ENCODE data around the gene QRSL1.
"Not testable (repeated sequence)": the region's sequence is repeated elsewhere in the genome, so short reads cannot be mapped to it uniquely, and the experiment has no call there.

Gene QRSL1, protein sequence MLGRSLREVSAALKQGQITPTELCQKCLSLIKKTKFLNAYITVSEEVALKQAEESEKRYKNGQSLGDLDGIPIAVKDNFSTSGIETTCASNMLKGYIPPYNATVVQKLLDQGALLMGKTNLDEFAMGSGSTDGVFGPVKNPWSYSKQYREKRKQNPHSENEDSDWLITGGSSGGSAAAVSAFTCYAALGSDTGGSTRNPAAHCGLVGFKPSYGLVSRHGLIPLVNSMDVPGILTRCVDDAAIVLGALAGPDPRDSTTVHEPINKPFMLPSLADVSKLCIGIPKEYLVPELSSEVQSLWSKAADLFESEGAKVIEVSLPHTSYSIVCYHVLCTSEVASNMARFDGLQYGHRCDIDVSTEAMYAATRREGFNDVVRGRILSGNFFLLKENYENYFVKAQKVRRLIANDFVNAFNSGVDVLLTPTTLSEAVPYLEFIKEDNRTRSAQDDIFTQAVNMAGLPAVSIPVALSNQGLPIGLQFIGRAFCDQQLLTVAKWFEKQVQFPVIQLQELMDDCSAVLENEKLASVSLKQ

DNA sequence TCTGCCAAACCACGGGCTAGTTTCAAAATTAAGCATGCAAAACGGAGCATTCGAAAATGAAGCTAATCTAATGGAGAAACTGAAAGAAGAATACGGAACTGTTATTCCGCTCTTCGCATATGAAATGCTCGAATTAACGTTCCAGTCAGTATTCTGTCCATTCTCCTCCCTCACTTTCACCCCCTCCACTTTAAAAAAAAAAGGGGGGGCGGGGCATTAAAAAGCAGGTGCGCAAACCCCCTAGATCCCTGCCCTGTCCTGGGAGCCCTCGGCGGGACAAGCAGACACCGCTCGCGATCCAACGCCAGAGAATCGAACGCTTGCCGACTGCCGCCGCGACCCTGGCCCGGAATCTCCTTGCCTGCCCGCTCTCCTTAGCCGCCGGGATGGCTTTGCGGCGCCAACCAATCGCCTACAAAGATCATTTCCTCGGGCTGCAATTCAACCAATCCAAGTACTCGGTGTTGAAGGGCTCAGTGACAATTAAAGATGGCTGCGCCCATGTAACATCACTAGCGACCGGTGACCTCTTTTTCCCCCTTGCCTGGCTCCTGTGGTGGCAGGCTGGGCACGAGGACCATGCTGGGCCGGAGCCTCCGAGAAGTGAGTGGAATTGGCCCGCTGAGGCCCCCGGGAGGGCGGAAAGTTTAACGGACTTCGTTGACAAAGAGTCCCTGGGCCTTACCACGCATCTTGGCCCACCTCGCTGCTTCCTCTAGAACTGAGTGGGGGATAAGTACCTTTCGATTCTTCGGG, at the start of gene QRSL1, which contains the start of gene RTN4IP1:
Gene QRSL1 (plus strand): TSS at position 476 of the 756 bp plus-strand sequence. CDS start 104 bp downstream, at position 580.
Gene RTN4IP1 (minus strand): TSS at position 396 of the 756 bp plus-strand sequence. CDS start 477 bp downstream, outside the sequence.
- peak; percentile 57 for DNase-seq

DNA sequence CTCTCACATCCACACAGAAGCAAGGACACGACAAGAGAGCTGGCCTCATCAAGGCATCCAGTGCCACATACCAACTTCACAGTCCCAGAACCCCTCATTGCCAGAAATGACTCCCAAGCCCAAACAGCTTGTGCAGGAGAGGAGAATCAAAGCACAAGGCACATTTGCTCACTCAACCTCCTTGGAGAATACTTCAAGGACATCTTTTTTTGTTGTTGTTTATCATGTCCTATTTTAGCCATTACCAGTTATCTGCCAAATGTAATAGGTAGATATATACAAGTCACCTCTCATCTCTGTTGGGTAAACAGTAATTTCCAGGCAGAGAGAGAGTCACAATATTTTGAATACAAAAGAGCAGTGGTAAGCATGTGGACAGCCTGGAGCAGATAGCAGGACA, 47.9 kb upstream of the QRSL1 start:
- DNase-seq: no peak

DNA sequence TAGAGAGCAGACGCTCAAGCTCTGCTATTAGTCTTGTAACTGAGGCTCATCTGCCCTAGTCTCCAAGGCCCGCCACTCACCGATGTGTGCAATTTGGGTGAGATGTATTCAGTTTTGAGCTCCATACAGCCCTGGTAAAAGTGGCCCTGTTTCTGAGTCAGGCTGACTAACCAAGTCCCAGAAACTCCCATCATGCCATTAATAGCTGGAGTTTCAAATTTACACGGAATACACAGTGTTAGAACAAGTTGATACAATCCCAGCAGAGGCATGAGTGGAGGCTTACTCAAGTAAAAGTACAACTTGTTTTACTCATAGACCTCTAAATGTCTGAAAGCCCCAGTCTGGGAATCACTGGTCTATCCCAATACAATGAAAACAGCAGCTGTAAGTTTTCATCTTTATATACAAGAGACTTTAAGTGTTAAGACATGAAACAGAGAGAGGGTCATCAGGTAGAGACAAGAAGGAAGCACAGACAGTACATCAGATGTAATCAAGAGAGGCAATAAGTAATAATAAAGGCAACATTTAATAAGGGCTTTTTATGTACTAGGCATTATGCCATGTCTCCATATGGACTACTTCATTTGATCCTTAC, 42.5 kb upstream of the QRSL1 start:
- DNase-seq: no peak

- DNase-seq: not testable (repeated sequence)
Observed at GRCh38 chr6:106588937-106589336, 40.4 kb upstream of the QRSL1 start.

GRCh38 chr6:106591111-106591825, 38.1 kb upstream of the QRSL1 start:
- DNase-seq: no peak

GRCh38 chr6:106599440-106599839, 29.9 kb upstream of the QRSL1 start:
- no peak for DNase-seq

- no peak for DNase-seq
Observed at GRCh38 chr6:106600329-106600728, 29.0 kb upstream of the QRSL1 start.

DNA sequence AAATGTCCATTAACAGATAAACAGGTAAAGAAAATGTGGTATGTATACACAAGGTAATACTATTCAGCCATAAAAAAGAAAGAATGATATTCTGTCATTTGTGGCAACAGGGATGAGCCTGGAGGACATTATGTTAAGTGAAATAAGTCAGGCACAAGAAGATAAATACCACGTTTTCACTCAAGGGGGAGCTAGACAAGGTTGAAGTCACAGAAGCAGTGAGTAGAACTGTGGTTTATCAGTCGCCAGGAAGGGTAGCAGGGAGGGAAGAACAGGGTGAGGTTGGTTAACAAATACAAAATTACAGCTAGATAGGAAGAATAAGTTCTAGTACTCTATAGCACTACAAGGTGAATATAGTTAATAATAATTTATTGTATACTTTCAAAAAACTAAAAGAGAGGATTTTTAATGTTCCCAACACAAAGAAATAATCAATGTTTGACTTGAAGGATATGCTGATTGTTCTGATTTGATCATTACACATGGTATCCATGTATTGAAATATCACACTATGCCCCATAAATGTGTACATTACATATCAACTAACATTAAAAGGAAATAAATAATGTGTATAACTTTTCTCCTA, 21.2 kb upstream of the QRSL1 start:
- DNase-seq: no peak

DNA sequence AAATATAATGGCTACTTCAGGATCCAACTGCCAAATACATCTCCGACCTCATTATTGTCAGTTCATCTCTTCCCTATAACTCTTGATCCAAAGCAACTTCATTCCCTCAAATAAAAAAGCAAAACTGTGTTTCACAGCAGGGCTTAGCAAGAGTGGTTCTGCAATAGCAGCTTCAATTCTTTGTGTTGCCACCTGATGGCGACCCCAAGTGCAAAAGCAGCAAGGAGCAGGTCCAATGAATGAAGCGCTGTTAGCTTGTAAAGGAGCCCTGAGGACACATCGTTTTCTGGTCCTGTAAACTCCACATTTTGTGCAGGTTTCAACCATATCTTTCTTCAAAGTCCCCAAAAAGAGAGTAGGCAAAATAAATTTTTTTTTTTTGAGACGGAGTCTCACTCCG, 19.7 kb upstream of the QRSL1 start:
- DNase-seq: no peak

DNA sequence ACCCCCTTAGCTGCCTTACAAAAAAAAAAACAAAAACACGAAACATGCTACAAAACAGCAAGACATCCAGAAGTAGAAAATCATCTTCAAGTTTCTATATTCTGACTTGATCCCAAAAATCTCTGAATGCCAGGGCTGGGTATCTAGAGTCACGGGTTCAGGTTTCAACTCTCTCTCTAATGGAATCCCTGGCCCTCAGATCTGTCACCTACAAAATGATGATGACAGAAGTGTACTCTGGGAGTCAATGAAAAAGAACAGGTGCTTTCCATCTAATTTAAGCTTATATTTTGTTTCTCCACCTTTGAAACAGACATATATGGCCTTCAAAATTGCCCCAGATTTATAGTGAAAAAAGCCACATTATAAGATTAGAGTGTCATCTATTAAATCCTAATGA, 18.3 kb upstream of the QRSL1 start:
- DNase-seq: no peak

DNA sequence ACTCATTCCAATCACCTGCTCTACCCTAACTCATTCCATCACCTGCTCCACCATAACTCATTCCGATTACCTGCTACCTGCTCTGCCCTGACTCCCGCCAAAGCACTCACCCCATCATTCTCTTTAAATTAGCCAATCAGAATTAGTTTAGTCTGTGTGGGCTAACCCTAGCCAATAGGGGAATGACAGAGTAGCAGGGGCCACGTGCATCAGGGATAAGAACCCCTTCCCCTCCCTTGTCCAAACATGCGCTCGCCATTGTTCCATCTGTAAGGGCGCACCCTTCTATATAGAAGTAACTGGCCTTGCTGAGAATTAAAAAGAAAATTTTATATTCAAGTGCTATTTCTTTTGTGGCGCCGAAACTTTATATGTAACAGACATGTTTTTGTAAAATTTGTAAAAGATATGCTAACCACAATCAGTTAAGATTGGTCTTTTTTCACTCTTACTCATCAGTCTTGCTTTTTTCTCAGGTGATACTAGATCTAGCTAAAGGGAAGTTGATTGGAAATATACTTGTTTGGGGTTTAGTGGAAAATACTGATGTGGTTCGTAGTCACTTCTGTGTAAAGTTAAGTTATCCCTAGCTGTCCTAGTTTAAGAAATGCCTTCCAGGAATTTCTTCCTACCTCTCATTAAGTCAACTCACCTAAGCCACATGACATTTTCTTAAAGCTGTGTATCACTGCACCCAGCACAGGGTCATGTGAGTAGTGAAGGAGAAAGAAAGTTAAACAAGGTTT, 16.5 kb upstream of the QRSL1 start:
- no peak for DNase-seq

DNA sequence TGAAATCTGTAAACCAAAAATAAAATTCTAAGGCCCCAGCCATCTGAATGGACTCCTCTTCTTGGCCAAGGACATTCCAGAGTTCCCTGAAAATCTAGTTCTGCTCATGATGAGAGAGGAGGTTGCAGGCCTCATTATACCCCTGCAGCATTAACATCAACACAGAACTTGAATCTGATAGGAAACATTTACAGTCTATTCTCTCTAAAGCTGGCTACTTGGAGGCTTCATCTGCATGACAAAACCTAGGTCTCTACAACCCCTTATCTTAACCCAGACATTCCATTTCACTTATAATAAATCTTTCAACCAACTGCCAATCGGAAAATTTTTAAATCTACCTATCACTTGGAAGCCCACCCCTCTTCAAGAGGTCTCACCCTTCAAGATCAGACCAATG, 15.8 kb upstream of the QRSL1 start:
- no peak for DNase-seq

DNA sequence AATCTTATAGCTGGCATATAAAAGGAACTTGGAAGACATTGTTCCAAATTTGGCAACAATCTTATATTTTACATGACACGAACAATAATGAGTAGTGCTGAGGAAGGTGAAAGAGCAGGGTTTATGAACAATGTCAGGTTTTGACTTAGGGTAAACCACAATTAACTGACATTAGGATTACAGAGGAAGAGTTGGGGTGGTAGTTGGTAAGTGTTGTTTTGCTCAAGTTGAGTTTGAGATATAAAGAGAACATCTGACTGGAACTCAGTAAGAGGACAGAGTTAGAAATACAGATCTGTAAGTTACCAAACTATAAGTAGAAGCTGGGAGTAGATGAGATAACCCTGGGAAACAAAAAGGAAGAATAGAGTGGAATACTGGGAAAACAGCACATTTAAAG, 15.2 kb upstream of the QRSL1 start:
- no peak for DNase-seq

- no peak for DNase-seq
Observed at GRCh38 chr6:106614592-106615257, 14.7 kb upstream of the QRSL1 start.

DNA sequence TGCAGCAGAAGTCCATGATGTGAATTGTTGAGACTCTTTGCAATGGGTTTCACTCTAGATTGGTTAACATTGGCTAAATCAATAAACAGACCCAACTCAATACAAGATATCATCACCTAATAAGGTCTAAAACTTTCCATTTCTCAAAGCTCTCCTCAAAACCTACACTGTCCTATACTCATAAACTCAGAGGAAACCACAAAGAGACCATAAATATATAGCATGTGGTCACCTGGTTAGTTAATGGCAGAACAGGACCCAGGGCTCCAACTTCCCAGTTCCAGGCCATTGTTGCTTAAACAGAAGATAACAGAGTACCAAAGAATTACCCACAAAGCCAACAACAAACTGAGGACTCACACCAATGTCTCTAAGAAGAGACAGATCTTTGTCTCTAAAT, 12.1 kb upstream of the QRSL1 start:
- no peak for DNase-seq

- DNase-seq: no peak
Observed at GRCh38 chr6:106617857-106618256, 11.5 kb upstream of the QRSL1 start.

DNA sequence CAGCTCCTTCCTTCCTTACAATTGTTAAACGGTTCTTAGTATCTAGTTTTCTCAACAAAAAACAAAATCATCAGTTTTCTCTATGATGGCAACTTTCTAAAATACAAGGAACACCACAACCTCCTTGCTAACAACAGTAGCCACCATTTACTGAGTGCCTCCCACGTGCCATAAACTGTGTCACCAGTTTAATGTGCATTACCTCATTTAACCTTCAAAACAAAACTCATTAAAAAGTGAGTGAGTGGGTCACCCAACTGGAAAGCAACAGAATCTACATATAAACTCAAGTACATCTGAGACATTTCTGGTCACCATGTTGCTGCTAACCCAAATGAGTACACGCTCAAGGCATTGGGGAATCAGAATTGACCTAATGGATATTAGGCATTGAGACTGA, 11.1 kb upstream of the QRSL1 start:
- no peak for DNase-seq

GRCh38 chr6:106619223-106619622, 10.2 kb upstream of the QRSL1 start:
- no peak for DNase-seq

- DNase-seq: no peak
Observed at GRCh38 chr6:106620931-106621672, 8.3 kb upstream of the QRSL1 start.

GRCh38 chr6:106622412-106622811, 7.0 kb upstream of the QRSL1 start:
- DNase-seq: no peak

All from GOT3 (cell line).